GM19025 (cell line): Measurements from ENCODE around the gene WDFY3.

Source experiments
- ATAC-seq: cut with Tn5 transposase; IDR thresholded peaks from one replicate; pipeline ENCODE4 v1.9.1; 2021; ENCODE audit warnings: mild to moderate bottlenecking, low read depth, moderate library complexity; ENCODE audit not compliant: unreplicated experiment

The WDFY3 gene

DNA sequence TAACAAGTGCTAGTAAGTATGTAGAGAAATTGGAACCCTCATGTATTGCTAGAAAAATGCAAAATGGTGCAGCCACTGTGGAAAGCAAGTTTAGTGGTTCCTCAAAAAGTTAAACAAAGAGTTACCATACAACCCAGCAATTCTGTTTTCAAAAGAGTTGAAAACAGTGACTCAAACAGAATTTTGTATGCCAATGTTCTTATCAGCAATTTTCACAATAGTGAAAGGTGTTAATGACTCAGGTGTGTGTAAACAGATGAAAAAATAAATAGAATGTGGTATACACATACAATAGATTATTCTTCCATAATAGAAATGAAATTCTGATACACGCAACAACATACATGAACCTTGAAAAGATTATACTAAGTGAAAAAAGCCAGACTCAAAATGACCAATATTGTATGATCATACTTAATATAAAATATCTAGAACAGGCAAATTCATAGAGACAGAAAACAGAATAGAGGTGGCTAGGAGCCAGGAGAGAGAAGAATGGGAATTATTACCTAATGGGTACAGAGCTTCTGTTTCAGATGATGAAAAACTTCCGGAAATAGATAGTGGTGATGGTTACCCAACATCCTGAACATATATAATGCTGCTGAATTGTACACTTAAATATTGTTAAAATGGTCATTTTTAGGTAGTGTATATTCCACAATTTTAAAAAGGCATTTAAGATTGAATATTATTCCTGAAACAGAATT is 51.6 kb downstream of the WDFY3 start:
- no peak for ATAC-seq

DNA sequence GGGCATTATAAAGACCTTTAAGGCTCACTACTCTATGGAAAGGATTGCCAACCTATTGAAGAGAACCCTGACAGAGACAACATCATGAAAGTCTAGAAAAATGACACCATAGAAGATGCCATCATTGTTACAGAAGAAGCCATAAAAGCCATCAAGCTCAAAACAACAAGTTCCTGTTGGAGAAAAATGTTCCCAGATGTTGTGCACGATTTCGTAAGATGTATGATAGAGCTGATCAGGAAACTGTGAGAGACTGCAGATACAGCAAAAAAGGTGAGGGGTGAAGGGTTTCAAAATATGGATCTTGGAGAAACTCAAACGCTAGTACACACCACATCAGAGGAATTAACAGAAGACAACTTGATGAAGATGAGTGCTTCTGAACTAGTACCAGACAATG is 53.3 kb downstream of the WDFY3 start:
- no peak for ATAC-seq

DNA sequence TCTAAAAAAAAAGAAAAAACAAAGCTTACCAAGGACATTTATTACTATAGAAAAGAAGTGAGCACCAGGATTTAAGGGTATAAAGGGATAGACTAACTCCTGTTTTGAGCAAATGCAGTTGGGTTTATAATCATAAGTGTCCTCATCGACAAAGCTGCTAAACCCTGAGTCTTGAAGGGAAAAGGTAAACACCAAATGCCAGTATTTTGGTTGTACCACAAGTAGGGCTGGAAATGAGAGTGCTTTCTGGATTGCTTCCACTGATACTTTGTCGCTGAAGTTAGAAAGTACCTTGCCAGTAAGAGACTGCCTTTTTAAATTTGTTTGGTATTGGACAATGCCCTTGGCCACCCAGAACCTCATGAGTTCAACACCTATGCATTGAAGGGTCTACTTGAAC is 53.7 kb downstream of the WDFY3 start:
- no peak for ATAC-seq

DNA sequence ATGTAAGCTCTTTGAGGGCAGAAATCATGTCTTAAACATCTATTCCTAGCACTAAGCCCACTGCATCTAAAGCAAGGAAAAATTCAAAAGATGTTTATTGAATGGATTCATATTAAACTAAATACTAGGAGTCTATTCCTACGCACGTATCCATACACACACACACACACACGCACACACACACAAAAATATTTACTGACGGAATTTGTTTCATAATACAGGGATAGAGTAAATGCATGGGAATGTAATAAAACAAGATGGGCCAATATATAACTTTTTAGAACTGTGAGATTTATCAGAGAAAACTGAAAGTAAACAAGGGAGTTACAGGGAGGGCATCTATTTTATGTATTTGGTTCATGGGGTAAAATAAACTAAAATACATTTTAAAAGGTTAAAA is 57.6 kb downstream of the WDFY3 start:
- no peak for ATAC-seq

DNA sequence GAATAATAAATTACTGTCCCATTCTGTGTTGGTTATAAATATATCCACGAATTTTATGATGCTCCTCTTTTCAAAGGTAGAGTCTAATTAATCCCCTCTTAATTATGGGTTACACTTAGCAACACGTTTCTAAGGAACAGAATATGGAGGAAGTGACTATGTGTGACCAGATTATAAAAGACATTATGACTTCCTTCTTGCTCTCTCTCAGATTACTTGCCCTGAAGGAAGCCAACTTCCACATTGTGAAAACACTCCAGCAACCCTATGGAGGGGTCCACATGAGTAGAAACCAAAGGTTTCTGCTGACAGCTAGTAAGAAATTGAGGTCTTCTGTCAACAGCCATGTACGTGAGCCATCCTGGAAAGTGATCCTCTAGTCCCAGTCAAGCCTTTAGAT is 59.3 kb downstream of the WDFY3 start:
- no peak for ATAC-seq

DNA sequence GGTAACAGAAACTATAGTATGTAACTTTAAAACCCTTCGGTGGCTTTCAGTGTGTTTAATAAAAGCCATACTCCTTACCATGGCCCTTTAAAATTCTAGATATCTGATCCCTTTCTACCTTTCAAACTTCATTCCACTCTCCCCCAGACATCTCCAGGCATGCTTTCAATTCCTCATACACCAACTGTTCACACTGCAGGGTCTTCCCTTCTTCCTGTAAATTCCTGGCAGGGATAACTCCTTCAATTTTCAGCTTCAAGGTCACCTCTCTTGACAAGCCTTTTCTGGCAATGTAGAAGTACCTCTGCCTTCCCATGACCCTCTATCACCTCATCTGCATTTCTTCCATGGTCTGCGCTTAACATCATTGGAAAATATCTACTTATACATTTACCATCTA is 60.8 kb downstream of the WDFY3 start:
- no peak for ATAC-seq

DNA sequence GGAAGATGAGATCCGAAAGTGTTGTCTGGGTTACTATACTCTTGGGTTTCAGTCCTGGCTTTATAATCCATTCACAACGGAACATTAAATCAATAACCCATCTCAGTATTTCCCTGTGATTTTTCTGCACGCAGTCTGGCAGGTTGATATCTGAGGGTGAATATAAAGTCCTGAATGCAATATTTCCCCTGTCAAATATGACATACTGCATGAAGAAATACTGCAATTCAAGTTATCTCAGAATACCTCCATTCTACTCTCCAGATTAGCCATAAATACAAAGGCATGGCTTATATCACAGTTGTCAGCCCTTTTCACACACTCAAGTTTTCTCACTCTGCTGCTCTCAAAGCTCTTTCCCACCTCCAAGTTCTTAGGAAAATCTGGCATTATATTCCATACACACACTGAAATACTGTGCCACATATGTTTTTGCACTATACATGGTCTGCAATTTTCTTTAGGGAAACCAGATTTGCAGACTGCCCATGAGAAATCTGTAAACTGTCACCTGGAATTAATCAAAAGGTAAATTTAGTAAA is 64.7 kb downstream of the WDFY3 start:
- ATAC-seq, result no peak

DNA sequence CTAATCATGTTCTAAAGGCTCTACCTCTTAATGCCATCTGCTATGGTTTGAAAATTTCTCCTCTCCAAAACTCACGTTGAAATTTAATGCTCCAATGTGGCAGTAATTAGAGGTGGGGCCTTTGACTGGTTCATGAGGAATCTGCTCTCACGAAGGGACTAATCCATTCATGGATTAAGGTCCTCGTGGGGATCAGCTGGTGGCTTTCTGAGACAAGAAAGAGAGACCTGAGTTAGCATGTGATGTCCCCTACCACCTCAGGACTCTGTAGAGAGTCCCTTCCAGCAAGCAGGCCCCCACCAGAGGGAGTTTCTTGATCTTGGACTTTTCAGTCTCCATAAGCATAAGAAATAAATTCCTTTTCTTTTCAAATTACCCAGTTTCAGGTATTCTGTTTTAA is 65.3 kb downstream of the WDFY3 start:
- no peak for ATAC-seq

DNA sequence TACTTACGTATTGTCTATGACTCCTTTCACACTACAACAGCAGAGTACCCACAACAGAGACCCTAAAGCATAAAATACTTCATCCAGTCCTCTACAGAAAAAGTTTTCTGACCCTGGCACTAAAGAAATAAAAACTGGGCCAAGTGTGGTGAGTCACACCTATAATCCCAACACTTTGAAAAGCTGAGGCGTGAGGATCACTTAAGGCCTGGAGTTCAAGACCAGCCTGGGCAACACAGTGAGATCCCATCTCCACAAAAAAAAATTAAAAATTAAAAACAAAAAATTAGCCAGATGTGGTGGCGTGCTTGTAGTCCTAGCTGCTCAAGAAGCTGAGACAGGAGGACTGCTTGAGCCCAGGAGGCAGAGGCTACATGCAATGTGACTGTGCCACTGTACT is 66.9 kb downstream of the WDFY3 start:
- no peak for ATAC-seq

DNA sequence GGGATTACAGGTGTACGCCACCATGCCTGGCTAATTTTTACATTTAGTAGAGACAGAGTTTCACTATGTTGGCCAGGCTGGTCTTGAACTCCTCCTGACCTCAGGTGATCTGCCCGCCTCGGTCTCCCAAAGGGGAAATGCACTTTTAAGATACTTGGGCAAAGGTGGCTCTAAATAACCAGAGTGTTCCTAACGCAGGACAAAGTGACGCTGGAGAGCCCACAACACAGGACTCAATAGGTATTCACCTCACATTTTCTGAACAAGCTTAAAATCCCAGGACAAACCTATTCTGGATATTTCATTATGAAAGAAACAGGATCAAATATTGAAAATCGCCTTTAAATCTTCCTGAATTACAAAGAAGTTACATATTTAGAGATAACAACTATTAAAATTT is 69.0 kb downstream of the WDFY3 start:
- ATAC-seq, result no peak

DNA sequence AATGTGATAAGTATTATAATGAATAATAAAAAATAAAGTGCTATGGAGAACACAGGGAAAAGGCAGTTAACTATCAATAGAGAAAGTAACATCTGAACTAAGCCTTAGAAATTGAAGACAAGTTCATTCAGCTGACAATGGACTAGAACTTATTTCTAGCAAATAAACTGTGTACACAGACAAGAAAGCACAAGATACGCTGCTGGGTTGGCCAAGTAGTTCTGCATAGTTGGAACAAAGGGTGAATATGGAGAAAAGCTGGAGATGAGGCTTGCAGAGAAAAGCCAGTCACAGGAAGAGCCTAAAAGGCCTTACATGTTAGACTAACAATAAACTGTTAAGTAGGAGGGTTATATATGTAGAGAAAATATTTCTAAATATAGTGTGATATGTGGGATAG is 71.2 kb downstream of the WDFY3 start:
- no peak for ATAC-seq

DNA sequence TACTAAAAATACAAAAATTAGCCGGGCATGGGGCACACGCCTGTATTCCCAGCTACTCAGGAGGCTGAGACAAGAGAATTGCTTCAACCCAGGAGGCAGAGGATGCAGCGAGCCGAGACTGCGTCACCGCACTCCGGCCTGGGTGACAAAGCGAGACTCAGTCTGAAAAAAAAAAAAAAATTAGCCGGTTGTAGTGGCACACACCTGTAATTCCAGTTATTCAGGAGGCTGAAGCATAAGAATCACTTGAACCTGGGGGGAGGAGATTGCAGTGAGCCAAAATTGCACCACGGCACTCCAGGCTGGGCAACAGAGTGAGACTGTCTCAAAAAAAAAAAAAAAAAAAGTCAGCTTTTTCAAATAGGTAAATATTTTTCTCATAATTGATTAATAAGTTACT is 71.9 kb downstream of the WDFY3 start:
- ATAC-seq, result no peak

DNA sequence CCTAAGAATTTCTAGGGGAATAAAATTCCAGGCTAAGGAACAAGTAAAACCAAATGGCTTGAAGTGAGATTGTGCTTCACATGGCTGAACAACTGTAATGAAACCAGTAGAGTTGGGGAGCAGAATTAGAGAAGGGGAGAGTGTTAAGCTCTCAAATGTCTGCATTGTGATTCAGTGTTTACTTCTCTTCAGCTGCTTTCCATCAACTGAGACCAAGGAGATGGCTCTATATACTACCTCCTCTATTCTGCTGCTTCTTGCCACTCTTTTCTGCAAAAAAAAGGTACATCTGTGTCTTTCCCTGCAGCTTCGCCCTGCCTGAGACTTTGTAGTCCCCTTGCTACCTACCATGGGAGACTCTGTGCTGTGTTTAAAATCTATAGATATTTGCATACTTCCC is 73.5 kb downstream of the WDFY3 start:
- no peak for ATAC-seq

DNA sequence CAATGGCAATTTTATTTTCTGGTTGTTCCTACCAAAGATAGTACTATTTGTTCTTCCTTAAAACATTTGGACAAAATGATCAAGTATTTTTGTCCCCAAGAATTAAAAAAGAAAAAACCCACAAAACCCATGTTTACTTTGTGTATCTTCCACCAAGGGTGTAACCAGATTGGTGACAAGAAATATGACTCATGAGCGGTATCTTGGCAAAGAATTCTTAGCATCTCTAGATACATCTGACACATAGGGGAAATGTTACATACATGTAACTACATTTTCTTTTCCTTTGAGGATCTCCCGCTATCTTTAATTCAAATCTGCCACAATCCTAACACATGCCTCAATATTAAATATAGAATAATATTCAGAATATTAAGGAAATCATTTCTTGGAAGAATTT is 78.7 kb downstream of the WDFY3 start:
- no peak for ATAC-seq

DNA sequence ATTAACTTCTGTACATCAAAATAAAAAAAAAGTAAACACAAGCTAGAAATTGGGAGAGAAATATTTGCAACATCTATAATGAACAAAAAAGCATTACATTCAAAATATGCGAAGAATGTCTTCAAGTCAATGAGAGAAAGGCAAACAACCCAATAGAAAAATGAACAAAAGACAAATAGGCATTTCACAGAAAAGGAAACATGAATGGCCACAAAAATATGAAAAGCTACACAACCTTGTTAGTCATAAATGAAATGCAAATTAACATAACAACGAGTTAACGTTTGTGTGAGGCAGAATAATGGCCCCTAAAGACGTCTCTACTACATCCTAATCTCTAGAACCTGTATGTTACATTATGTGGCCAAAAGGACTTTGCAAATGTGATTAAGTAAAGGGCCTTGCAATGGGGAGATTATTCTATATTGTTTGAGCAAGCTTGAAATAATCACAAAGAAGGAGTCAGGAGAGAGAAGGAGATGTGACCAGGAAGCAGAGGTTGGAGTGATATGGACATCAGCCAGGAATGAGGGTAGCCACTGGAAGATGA is 86.8 kb downstream of the WDFY3 start:
- no peak for ATAC-seq

DNA sequence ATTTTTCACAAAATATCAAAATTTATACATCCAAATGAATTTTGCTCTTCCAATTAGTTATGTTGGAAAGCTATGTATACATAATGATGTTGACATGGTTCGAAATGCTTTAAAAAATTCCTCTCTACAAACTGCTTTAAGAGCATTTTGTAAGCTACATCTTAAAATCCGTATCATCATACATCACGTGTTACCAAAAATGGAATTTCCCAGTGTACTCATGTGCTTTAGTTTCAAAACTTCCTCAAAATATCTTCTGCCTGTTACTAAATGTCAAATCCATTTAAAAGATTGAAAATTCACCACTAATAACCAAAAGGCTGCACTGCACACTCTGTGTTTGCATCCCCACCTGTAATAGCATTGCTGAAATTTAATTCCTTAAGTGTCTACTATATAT is 87.9 kb downstream of the WDFY3 start:
- ATAC-seq, result no peak

DNA sequence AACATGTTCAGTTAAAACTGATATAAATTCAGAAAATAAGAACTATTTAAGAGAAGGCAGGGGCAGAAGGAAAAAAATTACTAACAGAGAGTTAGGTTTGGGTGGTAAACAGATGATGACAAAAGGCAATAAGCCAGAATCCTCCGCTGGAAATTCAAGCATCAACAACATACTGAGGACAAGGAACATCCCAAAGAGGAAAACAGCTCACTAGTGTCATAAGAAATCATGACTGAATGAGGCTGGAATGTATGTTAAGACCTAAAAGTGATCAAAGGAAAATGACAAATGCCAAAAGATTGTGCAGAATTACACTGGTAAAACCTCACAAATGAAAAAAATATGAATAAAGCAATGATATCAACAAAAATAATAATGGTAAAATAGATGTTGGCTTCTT is 88.4 kb downstream of the WDFY3 start:
- no peak for ATAC-seq

DNA sequence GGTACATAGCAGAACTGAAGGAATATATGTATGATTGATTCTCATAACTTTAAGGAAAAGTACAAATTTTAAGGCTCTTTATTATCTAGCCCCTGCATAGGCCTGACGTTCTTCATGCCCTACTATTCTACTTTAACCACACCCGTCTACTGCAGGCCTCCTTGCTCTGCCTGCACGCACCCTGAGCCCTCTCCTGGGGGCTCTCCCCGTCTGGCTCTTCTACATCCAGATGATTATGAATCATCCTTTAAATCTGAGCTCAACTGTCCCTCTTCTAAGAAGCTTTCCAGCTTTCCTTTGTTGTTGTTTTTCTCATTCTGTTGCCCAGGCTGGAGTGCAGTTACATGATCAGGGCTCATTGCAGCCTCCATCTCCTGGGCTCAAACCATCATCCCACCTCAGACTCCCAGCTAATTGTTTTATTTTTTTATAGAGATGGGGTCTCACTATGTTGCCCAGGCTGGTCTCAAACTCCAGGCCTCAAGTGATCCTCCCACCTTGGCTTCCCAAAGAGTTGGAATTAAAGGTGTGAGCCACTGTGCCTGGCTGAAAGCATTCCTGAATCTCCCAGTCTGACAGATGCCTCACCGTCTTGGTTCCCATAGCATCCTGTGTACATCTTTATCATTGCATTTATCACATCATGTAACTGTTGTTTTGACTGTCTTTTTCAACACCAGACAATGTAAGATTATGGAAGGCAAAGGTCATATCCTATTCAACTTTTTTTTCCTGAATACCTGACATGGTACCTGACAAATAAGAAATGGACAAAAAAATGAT is 89.2 kb downstream of the WDFY3 start:
- ATAC-seq, result no peak

DNA sequence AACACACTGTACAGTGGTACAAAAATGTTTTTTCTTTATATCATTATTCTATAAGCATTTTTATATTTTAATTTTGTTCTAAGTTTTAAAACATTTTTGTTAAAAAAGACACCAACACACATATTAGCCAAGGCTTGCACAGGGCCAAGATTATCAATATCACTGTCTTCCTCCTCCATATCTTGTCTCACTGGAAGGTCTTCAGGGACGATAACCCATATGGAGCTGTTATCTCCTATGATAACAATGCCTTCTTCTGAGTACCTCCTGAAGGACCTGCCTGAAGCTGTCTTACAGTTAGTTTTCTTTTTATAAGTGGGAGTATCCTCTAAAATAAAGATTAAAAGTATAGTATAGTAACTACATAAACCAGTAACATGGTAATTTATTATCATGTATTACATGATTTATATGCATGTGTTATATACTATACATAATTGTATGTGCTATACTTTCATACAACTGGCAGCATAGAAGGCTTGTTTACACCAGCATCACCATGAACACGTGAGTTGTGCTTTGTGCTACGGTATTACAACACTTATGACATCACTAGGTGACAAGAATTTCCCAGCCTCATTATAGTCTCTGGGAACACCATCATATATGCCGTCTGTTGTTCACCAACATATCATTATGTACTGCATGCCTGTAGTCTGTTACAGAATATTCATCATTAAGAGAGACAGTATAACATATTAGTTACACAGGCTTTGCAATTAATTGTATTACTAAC is 90.7 kb downstream of the WDFY3 start:
- ATAC-seq, result no peak

DNA sequence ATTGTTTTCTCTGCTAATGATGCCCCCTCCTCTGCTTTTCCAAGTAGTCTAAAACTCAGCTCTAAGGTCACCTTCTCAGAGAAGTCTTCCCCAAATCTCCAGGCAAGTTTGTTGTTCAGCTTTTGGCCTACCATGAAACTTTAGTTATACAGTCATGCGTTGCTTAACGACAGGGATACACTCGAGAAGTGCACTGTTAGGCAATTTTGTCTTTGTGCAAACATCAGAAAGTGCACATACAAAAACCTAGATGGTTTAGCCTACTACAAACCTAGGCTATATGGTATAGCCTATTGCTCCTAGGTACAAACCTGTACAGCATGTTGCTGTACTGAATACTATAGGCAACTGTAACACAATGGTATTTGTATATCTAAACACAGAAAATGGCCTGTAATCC is 91.9 kb downstream of the WDFY3 start:
- no peak for ATAC-seq
